NCI-H82 (cell line): Measurements from ENCODE around the gene GET4.
"Not testable (repeated sequence)": the region's sequence is repeated elsewhere in the genome, so short reads cannot be mapped to it uniquely, and the experiment has no call there.

Experiments
- DNase-seq: peaks from one replicate; lab custom pipeline; 2025; lab: John Stamatoyannopoulos, UW

The GET4 gene

GRCh38 chr7:929311-929711, 53.0 kb downstream of the GET4 start:
- no peak for DNase-seq

GRCh38 chr7:930975-931758, 54.8 kb downstream of the GET4 start:
- no peak for DNase-seq

- no peak for DNase-seq
Observed at GRCh38 chr7:931871-932650, 55.7 kb downstream of the GET4 start.

- no peak for DNase-seq
Observed at GRCh38 chr7:932651-932975, 56.3 kb downstream of the GET4 start.

GRCh38 chr7:934469-935163, 58.3 kb downstream of the GET4 start:
- no peak for DNase-seq

GRCh38 chr7:935164-935873, 59.0 kb downstream of the GET4 start:
- no peak for DNase-seq

- no peak for DNase-seq
Observed at GRCh38 chr7:935874-936385, 59.6 kb downstream of the GET4 start.

- no peak for DNase-seq
Observed at GRCh38 chr7:936386-937054, 60.2 kb downstream of the GET4 start.

- DNase-seq, result no peak
Observed at GRCh38 chr7:937856-938484, 61.6 kb downstream of the GET4 start.

GRCh38 chr7:938546-939185, 62.3 kb downstream of the GET4 start:
- DNase-seq, result no peak

GRCh38 chr7:939843-940242, 63.5 kb downstream of the GET4 start:
- DNase-seq, result no peak

GRCh38 chr7:940599-941408, 64.5 kb downstream of the GET4 start:
- no peak for DNase-seq

GRCh38 chr7:943793-944192, 67.4 kb downstream of the GET4 start:
- DNase-seq, result not testable (repeated sequence)

- DNase-seq, result no peak
Observed at GRCh38 chr7:944744-945143, 68.4 kb downstream of the GET4 start.

- DNase-seq, result no peak
Observed at GRCh38 chr7:945147-945555, 68.8 kb downstream of the GET4 start.

- DNase-seq, result no peak
Observed at GRCh38 chr7:945556-946255, 69.4 kb downstream of the GET4 start.
